ENCODE data around the gene SPATS1.
"Not testable (repeated sequence)": the region's sequence is repeated elsewhere in the genome, so short reads cannot be mapped to it uniquely, and the experiment has no call there.

Gene SPATS1

DNA sequence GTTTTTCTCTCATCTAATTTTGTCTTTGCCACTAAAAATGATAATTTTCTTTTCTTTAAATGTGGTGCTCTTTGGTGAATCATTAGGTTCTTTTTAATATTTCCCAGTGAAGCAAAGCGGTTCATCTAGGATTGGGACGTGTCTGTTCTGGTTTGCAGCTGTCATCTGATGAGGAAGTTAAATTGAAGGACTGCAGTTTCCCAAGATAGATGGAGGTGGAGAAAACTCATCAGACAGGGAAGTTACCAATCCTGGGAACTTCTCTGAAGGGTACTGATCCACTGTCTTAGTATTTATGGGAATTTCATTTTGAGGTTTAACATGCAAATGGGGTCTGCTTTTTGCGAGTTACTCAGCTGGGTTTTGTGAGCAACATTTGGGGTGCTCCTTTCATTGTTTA, 26.9 kb upstream of the SPATS1 start:
- no peak for TF ChIP-seq CTCF (conservative IDR thresholded peaks at IDR 0.05; ENCODE audit: low read length)
- TF ChIP-seq EZH2phosphoT487 (IDR thresholded peaks at IDR 0.05; ENCODE audit: borderline replicate concordance), result no peak
- Histone ChIP-seq H3K4me1 (ENCODE audit: insufficient read depth, low read length, poor library complexity, severe bottlenecking) (peaks cover 13% of the 10 kb centered on the region), H3K79me2 (ENCODE audit: insufficient read depth, low read length) (peaks cover 22% of the 10 kb centered on the region), H3K4me3 (ENCODE audit: low read length, poor library complexity, severe bottlenecking) (no peak overlapping the region), H3K27me3 (ENCODE audit: insufficient read depth, low read length, poor library complexity, severe bottlenecking) (no peaks in the 10 kb centered on the region), H2AFZ (ENCODE audit: low read length) (no peak overlapping the region), H3K4me2 (ENCODE audit: low read depth, low read length, poor library complexity, severe bottlenecking) (no peak overlapping the region), H4K20me1 (ENCODE audit: insufficient read depth, low read length, poor library complexity, severe bottlenecking) (no peaks in the 10 kb centered on the region), H3K9ac (ENCODE audit: low read depth, low read length, poor library complexity, severe bottlenecking) (no peak overlapping the region), H3K36me3 (ENCODE audit: insufficient read depth, low read length) (peaks cover 6% of the 10 kb centered on the region; the same call in 1 of the 2 replicates), H3F3A (ENCODE audit: low read depth) (no peaks in the 10 kb centered on the region), H3K9me2 (replicated peaks; ENCODE audit: low read depth, low read length) (no peaks in the 10 kb centered on the region), H3K9me3 (ENCODE audit: insufficient read depth, low read depth, low read length) (no peaks in the 10 kb centered on the region)

DNA sequence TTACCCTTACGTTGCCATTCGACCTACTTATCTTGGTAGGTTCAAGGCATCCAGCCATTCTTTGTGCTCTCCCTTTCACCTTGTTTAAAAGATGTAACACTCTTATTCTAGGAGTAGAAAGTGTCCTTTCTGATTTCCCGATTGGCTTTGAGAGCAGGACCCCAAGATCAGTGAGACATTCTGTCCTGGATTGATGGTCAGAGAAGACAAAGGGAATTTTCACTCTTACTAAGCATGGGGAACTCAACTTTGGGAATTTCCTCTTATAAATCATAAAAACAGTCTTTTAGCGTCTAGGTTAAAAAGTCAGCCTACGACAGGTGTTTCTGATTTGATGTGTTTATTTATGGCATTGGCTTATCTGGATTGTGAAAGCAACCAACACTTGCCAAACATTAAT, 26.5 kb upstream of the SPATS1 start:
- H3F3A ChIP-seq (ENCODE audit: low read depth), result no peaks in the 10 kb centered on the region
- no peak overlapping the region for H3K4me3 ChIP-seq (ENCODE audit: low read length, poor library complexity, severe bottlenecking)
- no peak for TF ChIP-seq EZH2phosphoT487 (IDR thresholded peaks at IDR 0.05; ENCODE audit: borderline replicate concordance)
- H3K9ac ChIP-seq (ENCODE audit: low read depth, low read length, poor library complexity, severe bottlenecking), result no peak overlapping the region
- no peak overlapping the region for H3K4me2 ChIP-seq (ENCODE audit: low read depth, low read length, poor library complexity, severe bottlenecking)
- H3K27me3 ChIP-seq (ENCODE audit: insufficient read depth, low read length, poor library complexity, severe bottlenecking), result no peaks in the 10 kb centered on the region
- no peaks in the 10 kb centered on the region for H3K9me2 ChIP-seq (replicated peaks; ENCODE audit: low read depth, low read length)
- no peaks in the 10 kb centered on the region for H3K9me3 ChIP-seq (ENCODE audit: insufficient read depth, low read depth, low read length)
- H3K79me2 ChIP-seq (ENCODE audit: insufficient read depth, low read length), result peaks cover 21% of the 10 kb centered on the region
- peaks cover 2% of the 10 kb centered on the region; the same call in 1 of the 2 replicates for H3K36me3 ChIP-seq (ENCODE audit: insufficient read depth, low read length)
- no peaks in the 10 kb centered on the region for H4K20me1 ChIP-seq (ENCODE audit: insufficient read depth, low read length, poor library complexity, severe bottlenecking)
- H2AFZ ChIP-seq (ENCODE audit: low read length), result no peak overlapping the region
- H3K4me1 ChIP-seq (ENCODE audit: insufficient read depth, low read length, poor library complexity, severe bottlenecking), result peaks cover 13% of the 10 kb centered on the region

GRCh38 chr6:44316481-44316880, 26.0 kb upstream of the SPATS1 start:
- Histone ChIP-seq H3F3A (ENCODE audit: low read depth) (no peaks in the 10 kb centered on the region), H3K4me3 (ENCODE audit: low read length, poor library complexity, severe bottlenecking) (no peak overlapping the region), H3K4me1 (ENCODE audit: insufficient read depth, low read length, poor library complexity, severe bottlenecking) (peaks cover 9% of the 10 kb centered on the region), H2AFZ (ENCODE audit: low read length) (no peak overlapping the region), H3K4me2 (ENCODE audit: low read depth, low read length, poor library complexity, severe bottlenecking) (no peak overlapping the region), H3K9ac (ENCODE audit: low read depth, low read length, poor library complexity, severe bottlenecking) (no peak overlapping the region), H4K20me1 (ENCODE audit: insufficient read depth, low read length, poor library complexity, severe bottlenecking) (no peaks in the 10 kb centered on the region), H3K79me2 (ENCODE audit: insufficient read depth, low read length) (peaks cover 15% of the 10 kb centered on the region), H3K9me2 (replicated peaks; ENCODE audit: low read depth, low read length) (no peaks in the 10 kb centered on the region), H3K9me3 (ENCODE audit: insufficient read depth, low read depth, low read length) (no peaks in the 10 kb centered on the region), H3K36me3 (ENCODE audit: insufficient read depth, low read length) (no peaks in the 10 kb centered on the region; the same call in 1 of the 2 replicates), H3K27me3 (ENCODE audit: insufficient read depth, low read length, poor library complexity, severe bottlenecking) (no peaks in the 10 kb centered on the region)
- no peak for TF ChIP-seq EZH2phosphoT487 (IDR thresholded peaks at IDR 0.05; ENCODE audit: borderline replicate concordance)
- TF ChIP-seq CTCF (conservative IDR thresholded peaks at IDR 0.05; ENCODE audit: low read length), result no peak

GRCh38 chr6:44317136-44317631, 25.3 kb upstream of the SPATS1 start:
- not testable (repeated sequence) for H3K9ac ChIP-seq (ENCODE audit: low read depth, low read length, poor library complexity, severe bottlenecking); H3K36me3 ChIP-seq (ENCODE audit: insufficient read depth, low read length); H3K4me1 ChIP-seq (ENCODE audit: insufficient read depth, low read length, poor library complexity, severe bottlenecking); H3K4me2 ChIP-seq (ENCODE audit: low read depth, low read length, poor library complexity, severe bottlenecking); H3K4me3 ChIP-seq (ENCODE audit: low read length, poor library complexity, severe bottlenecking); H3K27me3 ChIP-seq (ENCODE audit: insufficient read depth, low read length, poor library complexity, severe bottlenecking); H4K20me1 ChIP-seq (ENCODE audit: insufficient read depth, low read length, poor library complexity, severe bottlenecking); H3F3A ChIP-seq (ENCODE audit: low read depth); H3K9me2 ChIP-seq (replicated peaks; ENCODE audit: low read depth, low read length); H3K79me2 ChIP-seq (ENCODE audit: insufficient read depth, low read length); H3K9me3 ChIP-seq (ENCODE audit: insufficient read depth, low read depth, low read length); H2AFZ ChIP-seq (ENCODE audit: low read length)

Measured in Loucy (cell line).